Measurements from ENCODE around the gene IDH2. TPM values are rescaled to one million over a fixed set of nuclear protein-coding genes. Genes with fewer than 3 reads are reported as not detected.
A peak's percentile ranks its signal among the peaks of the same experiment; 100 is the strongest.
"Not testable (repeated sequence)": the region's sequence is repeated elsewhere in the genome, so short reads cannot be mapped to it uniquely, and the experiment has no call there.

The IDH2 gene
- total RNA-seq, 1 donor from 2014 or later, result 93.1 TPM

- no peak overlapping the region for H2AFZ ChIP-seq (replicated peaks)
- H3K4me2 ChIP-seq, result no peak overlapping the region
- TF ChIP-seq EZH2phosphoT487 (IDR thresholded peaks at IDR 0.05), result no peak
- TF ChIP-seq EZH2 (IDR thresholded peaks at IDR 0.05), result no peak
- no peak for TF ChIP-seq CTCF (IDR thresholded peaks at IDR 0.05)
- no peak overlapping the region for H3K9ac ChIP-seq
- H3K27me3 Mint-ChIP-seq (ENCODE audit: insufficient read depth, low read depth), result no peaks in the 10 kb centered on the region
- H3K27ac Mint-ChIP-seq, result no peak overlapping the region
- H3K27ac ChIP-seq, result no peak overlapping the region
- H3K36me3 Mint-ChIP-seq, result peaks cover 4% of the 10 kb centered on the region
- H3K4me1 ChIP-seq, result no peaks in the 10 kb centered on the region
- no peaks in the 10 kb centered on the region for H3K4me1 Mint-ChIP-seq
- H4K20me1 ChIP-seq (ENCODE audit: low read depth), result no peaks in the 10 kb centered on the region
- H3K4me3 Mint-ChIP-seq, result no peak overlapping the region
- H3F3A ChIP-seq (ENCODE audit: low read depth), result no peaks in the 10 kb centered on the region
- no peaks in the 10 kb centered on the region for H3K36me3 ChIP-seq
- DNase-seq (ENCODE audit: low spot score), result no peak
- no peaks in the 10 kb centered on the region for H3K27me3 ChIP-seq
- no peak overlapping the region for H3K4me3 ChIP-seq
- H3K9me3 ChIP-seq (ENCODE audit: low read depth), result no peaks in the 10 kb centered on the region
- H3K79me2 ChIP-seq (ENCODE audit: low read depth), result no peaks in the 10 kb centered on the region
- H3K9me3 Mint-ChIP-seq, result peaks cover 6% of the 10 kb centered on the region
Observed at GRCh38 chr15:90115783-90116182, 13.5 kb upstream of the IDH2 start.

- Histone ChIP-seq H2AFZ (replicated peaks) (no peak overlapping the region), H3K9me3 (ENCODE audit: low read depth) (no peaks in the 10 kb centered on the region), H4K20me1 (ENCODE audit: low read depth) (no peaks in the 10 kb centered on the region), H3F3A (ENCODE audit: low read depth) (no peaks in the 10 kb centered on the region), H3K27me3 (no peaks in the 10 kb centered on the region), H3K27ac (no peak overlapping the region), H3K4me2 (no peak overlapping the region), H3K79me2 (ENCODE audit: low read depth) (no peaks in the 10 kb centered on the region), H3K9ac (no peak overlapping the region), H3K36me3 (no peaks in the 10 kb centered on the region), H3K4me1 (no peaks in the 10 kb centered on the region), H3K4me3 (no peak overlapping the region)
- Mint-ChIP-seq H3K36me3 (peaks cover 4% of the 10 kb centered on the region), H3K4me3 (no peak overlapping the region), H3K9me3 (peaks cover 6% of the 10 kb centered on the region), H3K4me1 (no peaks in the 10 kb centered on the region), H3K27ac (peak overlapping the region; percentile 66), H3K27me3 (ENCODE audit: insufficient read depth, low read depth) (peaks cover 4% of the 10 kb centered on the region)
- TF ChIP-seq CTCF (IDR thresholded peaks at IDR 0.05) (no peak), EZH2phosphoT487 (IDR thresholded peaks at IDR 0.05) (no peak), EZH2 (IDR thresholded peaks at IDR 0.05) (no peak)
- DNase-seq (ENCODE audit: low spot score), result no peak
Observed at GRCh38 chr15:90114451-90114901, 12.2 kb upstream of the IDH2 start.

- H2AFZ ChIP-seq (replicated peaks), result no peak overlapping the region
- no peak overlapping the region for H3K4me3 ChIP-seq
- no peak overlapping the region for H3K4me3 Mint-ChIP-seq
- H3K27me3 Mint-ChIP-seq (ENCODE audit: insufficient read depth, low read depth), result peaks cover 4% of the 10 kb centered on the region
- no peak overlapping the region for H3K27ac ChIP-seq
- H3K9ac ChIP-seq, result no peak overlapping the region
- no peaks in the 10 kb centered on the region for H3K79me2 ChIP-seq (ENCODE audit: low read depth)
- no peaks in the 10 kb centered on the region for H3K4me1 ChIP-seq
- peaks cover 4% of the 10 kb centered on the region for H3K36me3 Mint-ChIP-seq
- H3K9me3 Mint-ChIP-seq, result peaks cover 6% of the 10 kb centered on the region
- no peaks in the 10 kb centered on the region for H3K4me1 Mint-ChIP-seq
- DNase-seq (ENCODE audit: low spot score), result no peak
- no peaks in the 10 kb centered on the region for H3F3A ChIP-seq (ENCODE audit: low read depth)
- no peaks in the 10 kb centered on the region for H3K9me3 ChIP-seq (ENCODE audit: low read depth)
- no peak overlapping the region for H3K4me2 ChIP-seq
- TF ChIP-seq EZH2 (IDR thresholded peaks at IDR 0.05), result no peak
- TF ChIP-seq EZH2phosphoT487 (IDR thresholded peaks at IDR 0.05), result no peak
- TF ChIP-seq CTCF (IDR thresholded peaks at IDR 0.05), result no peak
- no peaks in the 10 kb centered on the region for H4K20me1 ChIP-seq (ENCODE audit: low read depth)
- H3K27ac Mint-ChIP-seq, result no peak overlapping the region
- no peaks in the 10 kb centered on the region for H3K36me3 ChIP-seq
- H3K27me3 ChIP-seq, result no peaks in the 10 kb centered on the region
Observed at GRCh38 chr15:90113166-90113565, 10.9 kb upstream of the IDH2 start.

- not testable (repeated sequence) for H3K9me3 Mint-ChIP-seq; DNase-seq (ENCODE audit: low spot score); H3K79me2 ChIP-seq (ENCODE audit: low read depth); H3K27ac ChIP-seq; H3K27me3 ChIP-seq; H4K20me1 ChIP-seq (ENCODE audit: low read depth); H3K4me1 ChIP-seq; H3K36me3 ChIP-seq; H3K9ac ChIP-seq; H3K4me2 ChIP-seq; H3K27ac Mint-ChIP-seq; H3F3A ChIP-seq (ENCODE audit: low read depth); H3K4me3 ChIP-seq; H3K9me3 ChIP-seq (ENCODE audit: low read depth); H3K4me3 Mint-ChIP-seq; H2AFZ ChIP-seq (replicated peaks); H3K36me3 Mint-ChIP-seq
- H3K4me1 Mint-ChIP-seq, result peaks cover 13% of the 10 kb centered on the region
- H3K27me3 Mint-ChIP-seq (ENCODE audit: insufficient read depth, low read depth), result peaks cover 10% of the 10 kb centered on the region
Observed at GRCh38 chr15:90109163-90109751, 7.0 kb upstream of the IDH2 start.

- H3K27ac ChIP-seq, H3K4me3 Mint-ChIP-seq: not testable (repeated sequence)
Observed at GRCh38 chr15:90108038-90108437, 5.8 kb upstream of the IDH2 start.

More at GRCh38 chr15:90108038-90108437, 5.8 kb upstream of the IDH2 start:
- H3K9me3 ChIP-seq (ENCODE audit: low read depth); H3F3A ChIP-seq (ENCODE audit: low read depth); H4K20me1 ChIP-seq (ENCODE audit: low read depth); DNase-seq (ENCODE audit: low spot score); H3K27ac Mint-ChIP-seq; H3K9ac ChIP-seq; H3K79me2 ChIP-seq (ENCODE audit: low read depth); H3K4me3 ChIP-seq; H3K4me1 ChIP-seq; H3K36me3 Mint-ChIP-seq; H3K9me3 Mint-ChIP-seq; H3K36me3 ChIP-seq; H3K4me2 ChIP-seq; H2AFZ ChIP-seq (replicated peaks): not testable (repeated sequence)
- Mint-ChIP-seq H3K4me1 (peaks cover 15% of the 10 kb centered on the region), H3K27me3 (ENCODE audit: insufficient read depth, low read depth) (peaks cover 21% of the 10 kb centered on the region)
- peaks cover 19% of the 10 kb centered on the region for H3K27me3 ChIP-seq

Measured in neural progenitor cell (in vitro differentiated cells).